Suprapubic skin (tissue), 4 donors: ENCODE data around the gene SENP6.

ENCODE experiments used
- CTCF ChIP-seq, 2 donors: fragments of 200-600 bp in 1 of 2; fragments of 450-650 bp in 1 of 2; sonication (generic) in 1 of 2; IDR thresholded peaks; one replicate each; pipeline ENCODE4 v1.5.1; 2016 to 2019; ENCODE audit warnings: antibody characterized with exemption in 2 of 2, mild to moderate bottlenecking in 1 of 2, moderate library complexity in 1 of 2
- POLR2A ChIP-seq, 2 donors: fragments of 450-650 bp; IDR thresholded peaks; one replicate each; pipeline ENCODE4 v1.6.1; 2017; ENCODE audit warnings: antibody characterized with exemption in 2 of 2, mild to moderate bottlenecking in 2 of 2, moderate library complexity in 2 of 2
- POLR2AphosphoS5 ChIP-seq, 3 donors: sonication (generic); formaldehyde crosslinking; IDR thresholded peaks; one replicate each; pipeline ENCODE4 v1.6.1; 2017; ENCODE audit warnings: antibody characterized with exemption in 3 of 3

DNA sequence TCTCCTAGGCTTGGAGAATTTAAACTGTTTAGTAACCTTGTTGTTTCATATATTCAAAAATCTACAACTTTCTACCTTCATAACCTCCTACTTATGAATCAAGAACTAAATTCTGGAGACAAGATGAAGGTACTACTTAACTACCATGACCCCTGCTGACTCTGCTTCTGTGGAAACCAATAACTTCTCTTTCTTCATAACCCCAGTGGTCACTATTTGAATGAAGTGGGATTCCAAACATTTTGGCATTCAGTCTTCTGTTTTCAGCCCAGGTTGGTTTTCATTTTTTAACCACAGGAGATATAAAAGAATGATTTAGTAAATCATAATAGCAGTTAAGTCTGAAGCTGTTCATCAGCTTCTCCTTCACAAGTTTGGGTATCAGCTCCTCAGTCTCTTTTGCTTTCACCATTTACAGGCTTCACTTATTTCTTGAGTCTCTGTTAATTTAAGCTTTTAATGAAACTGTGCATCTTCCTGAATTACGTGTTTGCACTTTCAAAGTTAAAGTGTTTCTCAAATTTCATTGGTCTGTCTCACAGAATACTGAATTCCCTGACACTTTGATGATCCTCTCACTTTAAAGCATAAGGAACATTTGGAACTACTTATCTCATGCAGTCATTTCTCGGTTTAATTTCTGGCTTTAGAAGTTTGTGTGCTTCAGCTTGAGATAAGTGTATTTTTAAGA is 9.5 kb downstream of the SENP6 start:
- TF ChIP-seq POLR2A (IDR thresholded peaks at IDR 0.05), result no peak
- no peak for TF ChIP-seq POLR2AphosphoS5 (IDR thresholded peaks at IDR 0.05)
- no peak for TF ChIP-seq CTCF (IDR thresholded peaks at IDR 0.05)
